Central memory CD4-positive, alpha-beta T cell (primary cell): ENCODE measurements around the gene ASCL3.
"Not testable (repeated sequence)": the region's sequence is repeated elsewhere in the genome, so short reads cannot be mapped to it uniquely, and the experiment has no call there.

ENCODE experiments used
- DNase-seq: peaks from one replicate; pipeline ENCODE4 v3.0.0; 2022
- total RNA-seq, 3 experiments: gene quantifications; one replicate each; lab custom pipeline; 2026; lab: John Stamatoyannopoulos, UW

The ASCL3 gene, protein sequence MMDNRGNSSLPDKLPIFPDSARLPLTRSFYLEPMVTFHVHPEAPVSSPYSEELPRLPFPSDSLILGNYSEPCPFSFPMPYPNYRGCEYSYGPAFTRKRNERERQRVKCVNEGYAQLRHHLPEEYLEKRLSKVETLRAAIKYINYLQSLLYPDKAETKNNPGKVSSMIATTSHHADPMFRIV
- 0 reads per million in 3 experiments for total RNA-seq

DNA sequence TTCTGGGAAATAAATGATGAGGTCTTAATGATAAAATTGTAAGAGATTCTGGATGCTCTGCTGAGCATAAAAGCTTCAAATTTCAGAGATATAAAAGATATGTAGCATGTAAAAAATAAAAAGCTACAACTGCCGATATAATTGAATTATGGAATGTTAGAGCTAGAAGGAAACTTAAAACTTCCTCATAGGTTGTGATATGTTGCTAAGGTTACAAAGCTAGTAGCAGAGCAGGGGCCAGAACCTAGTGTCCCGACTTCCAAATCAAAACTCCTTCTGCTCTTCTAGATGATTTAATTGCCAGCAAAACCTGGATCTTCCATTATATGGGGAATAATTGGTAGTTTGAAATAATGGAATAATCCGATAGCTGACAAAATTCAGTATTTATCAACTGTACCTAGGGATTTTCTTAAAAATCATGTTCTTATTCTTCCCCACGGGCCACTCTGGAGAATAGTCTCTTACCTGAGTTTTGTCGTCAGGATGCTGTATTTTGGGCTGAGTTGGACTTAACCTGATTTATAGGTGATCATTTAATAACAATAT, at the start of gene ASCL3:
Gene ASCL3, minus strand, starts transcription at position 499 of the 549 bp plus-strand sequence. CDS start 4,855 bp downstream, outside the sequence.
- DNase-seq: no peak

DNA sequence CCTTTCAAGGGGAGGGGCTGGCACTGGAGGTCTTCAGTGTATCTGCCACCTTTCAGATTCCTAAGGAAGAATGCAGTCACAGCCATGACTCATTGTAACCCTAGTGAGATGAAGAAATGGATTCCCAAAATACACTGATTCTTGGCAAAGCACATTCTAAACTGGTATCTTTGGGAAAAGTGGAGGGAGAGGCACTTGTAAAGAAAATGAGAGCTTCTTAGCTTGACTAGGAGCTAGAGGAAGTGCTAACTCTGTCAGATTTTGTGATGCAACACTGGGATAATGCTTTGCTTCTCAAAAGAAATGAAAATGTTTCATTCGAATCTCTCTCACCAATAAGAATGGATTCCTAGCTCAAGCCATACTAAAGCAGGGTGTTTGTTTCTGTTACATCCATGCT, 46.6 kb upstream of the ASCL3 start:
- DNase-seq: no peak

GRCh38 chr11:8988329-8989234, 45.8 kb upstream of the ASCL3 start:
- DNase-seq: no peak

DNA sequence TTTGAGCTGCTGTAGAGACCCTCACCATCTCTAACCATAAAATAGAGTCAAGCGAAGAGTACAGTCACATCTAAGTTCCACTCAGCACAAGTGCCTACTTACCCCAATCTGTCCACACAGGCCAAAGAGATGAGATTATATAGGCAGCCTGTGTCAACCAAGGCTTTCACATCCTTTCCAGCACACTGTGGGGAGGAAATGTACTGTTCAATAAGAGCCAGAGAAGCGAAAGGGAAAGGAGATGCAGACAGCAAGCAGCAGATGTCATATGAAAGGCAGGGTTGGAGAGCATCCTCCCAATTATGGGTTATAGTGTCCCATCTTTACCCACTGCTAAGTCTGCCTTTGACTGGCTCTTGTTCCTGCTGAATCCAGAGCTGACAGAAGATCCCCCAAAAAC, 44.6 kb upstream of the ASCL3 start:
- DNase-seq: no peak

DNA sequence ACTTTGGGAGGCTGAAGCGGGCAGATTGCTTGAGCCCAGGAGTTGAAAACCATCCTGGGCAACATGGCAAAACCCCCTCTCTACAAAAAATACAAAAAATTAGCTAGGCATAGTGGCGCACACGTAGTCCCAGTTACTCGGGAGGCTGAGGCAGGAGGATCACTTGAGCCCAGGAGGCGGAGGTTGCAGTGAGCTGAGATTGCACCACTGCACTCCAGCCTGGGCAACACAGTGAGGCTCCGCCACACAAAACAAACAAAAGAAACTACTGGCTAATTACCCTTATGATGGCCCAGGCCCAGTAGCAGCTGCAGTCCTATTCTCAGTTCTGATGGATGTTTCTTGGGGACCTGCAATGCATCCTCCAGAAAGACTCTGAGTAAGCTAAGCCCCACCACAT, 44.0 kb upstream of the ASCL3 start:
- not testable (repeated sequence) for DNase-seq

DNA sequence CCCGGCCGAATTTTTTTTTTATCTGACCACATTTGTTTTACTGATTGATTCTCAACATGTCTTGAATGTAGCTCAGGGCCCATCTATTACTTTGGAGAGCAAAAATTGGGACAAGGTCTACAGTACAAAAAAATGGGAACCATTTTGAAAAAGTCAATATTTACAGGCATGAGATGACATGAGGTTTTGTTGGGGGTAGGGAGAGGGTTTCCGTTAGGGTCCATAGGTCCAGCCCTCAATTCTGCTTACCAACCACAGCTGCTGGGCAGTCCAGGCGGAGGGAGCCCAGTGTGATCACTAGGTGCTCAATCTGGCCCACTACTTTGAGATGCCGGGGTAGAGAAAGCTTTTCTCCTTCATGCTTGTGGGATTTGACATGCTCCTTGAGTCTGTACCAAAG, 42.6 kb upstream of the ASCL3 start:
- no peak for DNase-seq

DNA sequence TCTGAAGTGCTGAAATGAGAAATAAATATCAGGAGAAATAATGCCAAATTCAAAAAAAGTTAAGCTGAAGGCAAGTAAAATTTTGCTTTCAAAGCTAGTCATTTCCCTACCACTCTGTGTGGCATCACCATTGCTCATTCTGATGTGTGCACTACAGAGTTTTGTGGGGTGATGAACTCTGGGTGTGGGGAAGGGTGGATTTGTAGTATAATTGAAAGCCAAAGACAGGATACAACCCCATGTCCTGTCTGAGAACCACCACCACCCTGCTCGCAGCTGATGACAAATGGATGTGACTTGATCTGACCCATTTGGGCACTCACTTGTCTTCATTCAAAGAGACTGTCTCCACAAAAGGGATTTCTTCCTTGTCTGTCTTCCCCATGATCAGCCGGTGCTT, 40.7 kb upstream of the ASCL3 start:
- no peak for DNase-seq

- no peak for DNase-seq
These were observed 37.7 kb upstream of the ASCL3 start for GRCh38 chr11:8980485-8980884.

DNA sequence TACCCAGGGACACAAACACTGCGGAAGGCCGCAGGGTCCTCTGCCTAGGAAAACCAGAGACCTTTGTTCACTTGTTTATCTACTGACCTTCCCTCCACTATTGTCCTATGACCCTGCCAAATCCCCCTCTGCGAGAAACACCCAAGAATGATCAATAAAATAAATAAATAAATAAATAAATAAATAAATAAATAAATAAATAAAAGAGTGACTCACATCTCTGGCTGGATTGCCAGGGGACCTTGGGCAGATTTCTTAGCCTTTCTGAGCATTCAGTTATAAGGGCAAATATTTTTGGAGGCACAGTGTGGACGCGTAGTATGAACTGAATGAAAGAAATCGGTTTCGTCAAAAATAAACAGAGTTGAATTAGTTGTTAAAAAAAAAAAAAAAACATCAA, 36.5 kb upstream of the ASCL3 start:
- not testable (repeated sequence) for DNase-seq

GRCh38 chr11:8973121-8973520, 30.3 kb upstream of the ASCL3 start:
- DNase-seq: no peak

GRCh38 chr11:8971924-8972316, 29.1 kb upstream of the ASCL3 start:
- no peak for DNase-seq

DNA sequence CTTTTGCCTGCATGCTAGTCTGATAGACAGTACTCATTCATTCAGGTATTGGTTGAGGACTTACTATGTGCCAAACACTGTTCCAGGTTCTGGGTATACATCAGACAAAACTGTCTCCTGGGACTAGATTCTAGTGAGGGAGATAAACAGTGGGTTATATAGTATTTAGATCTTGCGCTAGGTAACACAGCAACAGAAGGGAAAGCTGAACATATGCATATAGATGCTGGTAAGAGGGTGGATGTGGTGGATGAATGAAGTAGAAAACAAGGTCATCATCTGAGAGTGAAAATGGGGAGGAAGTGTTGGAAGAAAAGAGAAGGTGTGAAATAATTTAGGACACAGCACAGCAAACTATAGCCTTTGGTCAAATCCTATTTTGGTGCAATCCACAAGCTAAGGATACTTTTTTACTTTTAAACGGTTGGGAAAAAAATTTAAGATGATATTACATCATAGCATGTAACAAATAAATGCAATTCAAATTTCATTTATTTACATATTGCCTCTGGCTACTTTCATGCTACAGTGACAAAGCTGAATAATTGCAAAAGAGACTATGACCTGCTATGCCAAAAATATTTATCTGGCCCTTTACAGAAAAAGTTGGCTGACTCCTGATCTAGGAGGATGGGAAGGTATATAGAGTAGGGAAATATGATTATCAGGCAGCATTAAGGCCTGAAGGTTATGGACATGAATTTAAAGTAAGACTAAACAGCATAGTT, 28.5 kb upstream of the ASCL3 start:
- DNase-seq: no peak

GRCh38 chr11:8967184-8967583, 24.4 kb upstream of the ASCL3 start:
- DNase-seq: no peak

GRCh38 chr11:8964324-8965320, 21.8 kb upstream of the ASCL3 start, which contains the start of gene TMEM9B:
Gene TMEM9B, minus strand, starts transcription at chr11:8964442. Its CDS starts 129 bp downstream, at chr11:8964313.
- DNase-seq: peak; percentile 74

DNA sequence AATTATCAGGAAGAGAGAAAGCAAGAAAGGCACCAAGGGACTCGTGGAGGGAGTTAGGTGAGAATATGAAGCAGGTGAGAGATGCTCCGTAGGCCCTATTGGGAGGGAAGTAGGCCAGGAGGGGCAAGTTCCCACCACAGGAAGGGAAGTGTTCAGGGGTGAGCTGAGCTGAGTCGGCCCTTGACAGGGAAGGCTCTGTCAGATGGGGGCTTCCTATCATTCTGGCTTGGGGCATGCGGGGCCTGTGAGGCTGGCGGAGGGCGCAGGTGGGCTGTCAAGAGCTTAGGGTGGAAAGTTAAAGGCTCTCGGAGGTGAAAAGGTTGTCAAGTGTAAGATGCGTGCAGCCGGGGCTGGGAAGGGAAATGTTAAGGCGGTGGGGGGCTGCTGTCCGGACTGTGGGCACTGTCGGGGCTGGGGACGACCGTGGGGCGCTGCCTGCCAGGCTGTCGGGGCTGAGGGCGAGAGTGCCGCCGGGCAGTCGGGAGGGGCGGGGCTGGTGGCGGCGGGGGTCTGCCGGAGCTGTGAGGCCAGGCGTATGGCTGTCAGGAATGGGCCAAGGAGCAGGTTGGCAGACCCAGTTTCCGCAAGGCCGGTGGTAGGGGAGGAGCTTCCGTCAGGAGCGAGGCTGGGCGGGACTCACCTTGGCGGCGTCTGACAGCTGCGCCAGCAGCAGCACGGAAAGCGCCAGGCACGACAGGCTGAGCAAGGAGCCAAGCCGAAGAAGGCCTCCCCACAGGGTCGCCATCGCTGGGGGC, 20.9 kb upstream of the ASCL3 start:
- DNase-seq: peak; percentile 74

GRCh38 chr11:8962841-8963240, 20.0 kb upstream of the ASCL3 start:
- DNase-seq: no peak

DNA sequence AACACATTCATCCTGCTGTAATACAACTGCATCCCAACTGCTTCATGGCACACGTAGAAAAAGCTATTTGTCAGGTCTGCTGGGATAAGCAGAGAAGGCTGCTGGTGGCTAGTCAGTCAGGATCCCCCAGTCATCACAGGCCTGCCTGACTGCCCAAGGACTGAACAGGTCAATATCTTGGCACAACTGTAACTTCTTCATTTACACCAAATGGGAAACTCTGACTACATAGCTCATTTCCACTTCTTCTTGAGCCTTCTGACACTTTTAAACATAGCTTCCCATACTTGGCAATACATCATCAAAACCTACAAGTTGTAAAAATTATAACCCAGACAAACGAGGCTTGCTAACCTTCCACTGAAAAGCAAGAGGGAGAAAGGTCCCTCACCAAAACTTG, 18.6 kb upstream of the ASCL3 start:
- DNase-seq: no peak

DNA sequence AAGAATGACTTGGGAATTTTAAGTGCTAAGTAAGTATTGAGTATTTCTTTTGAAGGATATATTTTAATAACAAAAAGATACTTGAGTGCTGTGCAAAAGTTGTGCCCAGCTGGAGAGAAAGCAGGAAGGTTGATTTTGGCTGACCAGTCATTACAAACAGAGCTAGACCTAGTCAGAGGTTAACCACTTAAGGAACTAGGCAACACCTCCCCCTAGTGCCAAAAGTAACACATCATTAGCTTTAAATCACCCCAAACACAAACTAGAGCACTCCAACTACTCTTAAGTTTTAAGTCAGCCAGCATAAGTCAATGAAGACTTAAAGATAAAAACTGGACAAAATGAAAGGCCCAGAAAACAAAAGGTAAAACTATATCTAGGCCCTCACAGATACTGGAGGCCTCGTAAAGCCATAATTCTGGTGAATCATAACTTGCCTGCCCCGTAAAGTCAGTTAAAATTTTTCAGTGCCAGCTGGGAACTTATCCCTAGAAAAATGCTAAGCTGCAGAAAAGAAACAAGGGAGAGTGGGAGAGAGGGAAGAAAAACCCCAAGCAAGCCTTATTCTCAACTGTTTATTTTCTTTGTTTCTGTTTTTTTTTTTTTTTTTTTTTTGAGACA, 16.8 kb upstream of the ASCL3 start:
- peak; percentile 12 for DNase-seq

DNA sequence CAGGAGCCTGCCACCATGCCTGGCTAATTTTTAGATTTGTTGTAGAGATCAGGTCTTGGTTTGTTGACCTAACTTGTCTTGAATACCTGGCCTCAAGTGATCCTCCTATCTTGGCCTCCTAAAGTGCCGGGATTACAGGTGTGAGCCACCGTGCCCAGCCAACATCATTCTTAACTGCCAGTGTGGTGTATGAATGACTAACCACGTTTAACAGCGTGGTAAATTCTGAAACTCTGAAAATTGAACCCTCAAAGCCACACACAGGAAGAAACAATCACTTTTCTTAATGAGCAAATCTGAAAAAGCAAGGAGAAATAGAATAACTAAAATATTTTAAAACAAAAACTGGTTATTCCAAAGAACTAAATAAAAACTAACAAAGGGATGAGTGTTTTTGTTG, 14.0 kb upstream of the ASCL3 start:
- no peak for DNase-seq

GRCh38 chr11:8948886-8949285, 6.1 kb upstream of the ASCL3 start:
- no peak for DNase-seq
